ENCODE results near the gene SRC.
"Not testable (repeated sequence)": the region's sequence is repeated elsewhere in the genome, so short reads cannot be mapped to it uniquely, and the experiment has no call there.

The SRC gene

GRCh38 chr20:37337208-37337991 lies 8.5 kb upstream of the SRC start:
- DNase-seq = no peak

DNA sequence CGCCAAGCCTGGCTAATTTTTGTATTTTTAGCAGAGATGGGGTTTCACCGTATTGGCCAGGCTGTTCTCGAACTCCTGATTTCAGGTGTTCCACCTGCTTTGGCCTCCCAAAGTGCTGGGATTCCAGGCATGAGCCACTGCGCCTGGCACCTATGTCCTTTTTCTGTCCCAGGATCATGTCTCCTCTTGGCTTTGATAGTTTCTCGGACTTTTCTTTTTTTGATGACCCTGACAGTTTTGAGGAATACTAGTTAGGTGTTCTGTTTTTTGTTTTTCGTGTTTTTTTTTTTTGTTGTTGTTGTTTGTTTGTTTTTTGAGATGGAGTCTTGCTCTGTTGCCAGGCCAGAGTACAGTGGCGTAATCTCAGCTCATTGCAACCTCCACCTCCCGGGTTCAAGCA lies 7.6 kb upstream of the SRC start:
- DNase-seq = not testable (repeated sequence)

DNA sequence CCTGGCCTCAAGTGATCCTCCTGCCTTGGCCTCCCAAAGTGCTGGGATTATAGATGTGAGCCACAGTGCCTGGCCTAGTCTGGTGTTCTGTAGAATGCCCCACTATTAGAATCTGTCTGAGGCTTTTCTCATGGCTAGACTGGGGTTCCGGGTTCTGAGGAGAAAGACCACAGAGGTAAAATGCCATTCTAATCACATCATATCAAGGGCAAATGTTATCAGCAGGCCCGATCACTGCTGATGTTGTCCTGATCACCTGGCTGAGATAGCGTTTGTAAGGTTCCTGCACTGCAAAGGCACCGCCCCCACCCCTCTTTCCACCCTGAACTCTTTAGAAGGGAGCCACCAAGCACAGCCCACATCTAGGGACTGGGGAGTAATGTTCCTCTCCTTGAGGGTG lies 6.7 kb upstream of the SRC start:
- no peak for DNase-seq

DNA sequence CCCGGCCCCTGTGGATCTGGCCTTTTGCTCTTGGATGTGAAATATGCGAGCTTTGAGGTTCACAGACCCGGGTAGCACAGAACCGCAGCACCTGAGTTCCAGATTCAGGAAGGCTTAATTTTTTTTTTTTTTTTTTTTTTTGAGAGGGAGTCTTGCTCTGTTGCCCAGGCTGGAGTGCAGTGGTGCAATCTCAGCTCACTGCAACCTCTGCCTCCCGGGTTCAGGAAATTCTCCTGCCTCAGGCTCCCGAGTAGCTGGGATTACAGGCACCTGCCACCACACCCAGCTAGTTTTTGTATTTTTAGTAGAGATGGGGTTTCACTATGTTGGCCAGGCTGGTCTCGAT lies 6.2 kb upstream of the SRC start:
- not testable (repeated sequence) for DNase-seq

DNA sequence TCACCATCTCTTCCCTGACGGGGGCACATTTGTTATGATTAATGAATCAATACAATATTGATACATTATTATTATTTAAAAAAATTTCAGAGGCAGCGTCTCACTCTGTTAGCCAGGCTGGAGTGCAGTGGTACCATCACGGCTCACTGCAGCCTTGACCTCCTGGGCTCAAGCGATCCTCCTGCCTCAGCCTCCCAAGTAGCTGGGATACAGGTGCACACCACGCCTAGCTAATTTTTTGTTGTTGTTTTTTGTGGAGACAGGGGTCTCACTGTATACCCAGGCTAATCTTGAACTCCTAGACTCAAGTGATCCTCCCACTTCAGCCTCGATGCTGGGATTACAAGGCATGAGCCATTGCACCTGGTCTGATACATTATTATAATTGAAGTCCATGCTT lies 4.9 kb upstream of the SRC start:
- DNase-seq = no peak

DNA sequence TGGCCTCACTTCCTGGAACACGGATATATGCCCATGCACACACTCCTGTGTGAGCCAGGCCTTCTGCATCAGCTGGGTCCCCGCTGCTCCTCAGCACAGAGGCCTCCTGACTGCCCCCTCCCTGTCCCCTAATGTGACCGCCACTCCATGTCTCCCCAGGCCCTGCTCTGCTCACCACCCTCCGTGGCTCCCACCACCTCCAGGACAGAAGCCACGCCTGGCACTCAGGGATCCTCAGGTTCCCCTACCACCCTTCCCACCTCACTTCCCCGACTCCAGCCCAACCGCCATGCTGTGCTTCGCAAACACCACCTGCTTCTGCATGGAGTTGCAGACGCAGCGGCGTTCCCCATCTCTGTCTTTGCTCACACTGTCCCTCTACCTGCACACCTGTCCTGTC lies 4.3 kb upstream of the SRC start:
- peak; percentile 80 for DNase-seq

- no peak for DNase-seq
These were observed 3.4 kb upstream of the SRC start for GRCh38 chr20:37342231-37343177.

DNA sequence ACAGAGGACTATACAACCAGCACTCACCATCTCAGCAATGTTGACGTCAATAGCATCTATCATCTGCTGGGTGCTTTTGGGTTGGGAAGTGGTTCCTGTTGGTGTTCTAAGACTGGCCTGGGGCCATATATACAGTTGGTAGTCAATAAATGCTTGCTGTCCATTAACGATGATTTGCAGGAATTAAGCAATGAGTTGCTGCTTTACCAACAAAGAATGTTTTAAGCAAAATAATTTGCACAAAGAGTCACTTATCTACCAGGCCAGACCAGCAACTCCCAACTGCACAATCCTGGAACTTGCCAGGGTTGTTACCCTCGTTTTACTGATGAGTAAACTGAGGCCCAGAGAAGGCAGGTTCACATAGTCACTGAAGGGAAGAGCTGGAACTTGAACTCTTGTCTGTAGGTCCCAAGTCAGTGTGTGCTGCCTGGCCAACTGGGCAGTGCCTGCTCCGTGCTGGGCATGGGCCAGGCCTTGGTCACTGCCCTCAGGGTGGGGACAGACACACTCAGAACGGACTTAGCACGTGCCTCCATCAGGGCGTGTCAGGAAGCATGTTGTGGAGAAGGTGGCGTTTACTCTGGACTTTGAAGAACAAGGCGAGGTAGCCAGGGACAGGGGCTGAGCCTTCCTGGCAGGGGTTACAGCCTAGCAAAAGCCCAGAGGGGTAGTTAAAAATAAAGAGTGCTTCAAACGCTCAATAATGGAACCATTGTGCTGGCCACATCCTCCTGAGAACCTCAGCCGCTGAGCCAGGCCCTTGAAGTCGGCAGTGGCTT lies 2.5 kb upstream of the SRC start:
- no peak for DNase-seq

DNA sequence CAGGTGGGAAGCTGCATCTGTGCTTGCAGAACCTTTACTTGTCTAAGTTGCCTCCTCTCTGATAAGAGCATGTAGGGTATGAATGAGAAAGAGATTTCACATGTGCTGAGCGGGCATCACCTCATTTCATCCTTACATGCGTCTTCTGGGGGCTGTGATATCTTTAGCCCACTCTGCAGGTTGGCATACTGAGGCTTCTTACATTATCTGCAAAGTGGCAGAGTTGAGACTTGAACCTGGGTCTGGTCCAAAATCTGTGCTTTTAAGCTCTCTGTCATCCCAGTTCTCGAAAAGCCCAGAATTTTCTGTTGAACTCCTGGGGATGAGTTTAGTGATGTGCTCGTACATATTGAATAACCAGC lies 2.0 kb upstream of the SRC start:
- DNase-seq = no peak

- DNase-seq = no peak
These were observed 1.2 kb upstream of the SRC start for GRCh38 chr20:37344506-37345338.

GRCh38 chr20:37346236-37346534 lies 245 bp downstream of the SRC start:
- peak; percentile 52 for DNase-seq

DNA sequence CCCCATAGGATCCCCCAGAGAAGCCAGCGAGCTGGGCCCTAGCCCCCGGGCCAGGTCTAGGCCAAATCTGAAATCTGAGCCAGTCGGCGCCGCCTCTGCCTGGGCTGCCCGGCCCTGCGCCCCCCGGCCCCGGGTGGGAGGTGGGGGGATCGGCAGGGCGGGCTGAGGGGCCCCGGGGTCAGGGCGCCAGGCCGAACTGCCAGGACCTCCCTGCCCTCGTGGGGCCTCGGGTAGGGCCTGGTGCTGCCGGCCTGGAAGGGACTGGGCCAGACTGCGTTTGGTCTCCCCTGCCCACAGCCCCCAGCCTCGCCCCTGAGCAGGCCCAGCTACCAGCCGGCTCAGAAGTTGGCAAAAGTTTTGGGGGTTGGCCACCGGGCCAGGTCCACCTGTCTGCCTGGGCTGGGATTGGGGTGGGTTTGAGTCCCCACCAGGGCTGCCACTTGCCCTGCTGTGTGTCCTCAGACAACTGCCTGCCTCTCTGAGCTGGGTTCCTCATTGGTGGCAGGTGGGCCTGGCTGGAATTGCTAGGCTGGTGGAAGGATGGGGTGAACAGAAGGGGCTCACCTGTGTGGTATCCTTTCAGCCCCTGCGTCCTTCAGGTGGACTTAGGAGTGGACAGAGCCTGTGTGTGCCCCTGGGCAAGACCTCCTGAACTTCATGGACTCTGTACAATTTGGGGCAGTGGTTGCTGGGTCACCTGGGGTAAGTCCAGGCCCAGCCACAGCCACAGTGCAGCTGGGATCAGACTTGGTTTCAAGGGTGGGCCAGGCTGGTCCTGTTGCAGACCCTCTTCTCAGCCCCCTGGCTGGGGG lies 801 bp downstream of the SRC start:
- DNase-seq = no peak

DNA sequence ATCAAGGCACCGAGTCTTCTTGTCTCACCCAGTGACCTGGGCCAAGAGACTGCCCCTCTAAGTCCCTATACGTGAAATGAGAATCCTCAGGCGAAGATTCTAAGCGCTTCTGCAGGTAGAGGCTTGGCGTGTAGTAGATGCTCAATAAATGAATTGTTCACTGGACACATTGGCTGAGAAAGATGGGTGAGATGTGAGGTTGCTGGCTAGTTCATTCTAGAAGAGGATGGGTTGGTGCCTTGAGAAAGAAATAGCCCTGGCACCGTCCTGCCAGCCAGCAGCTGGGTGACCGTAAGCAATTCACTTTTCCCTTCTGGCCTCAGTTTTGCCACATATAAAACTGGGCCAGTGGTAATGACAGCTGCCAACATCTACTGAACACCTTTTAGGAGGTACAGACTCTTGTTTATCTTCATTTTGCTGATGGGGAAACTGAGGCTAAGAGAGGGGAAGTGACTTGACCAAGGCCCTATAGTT lies 1.4 kb downstream of the SRC start:
- no peak for DNase-seq

DNA sequence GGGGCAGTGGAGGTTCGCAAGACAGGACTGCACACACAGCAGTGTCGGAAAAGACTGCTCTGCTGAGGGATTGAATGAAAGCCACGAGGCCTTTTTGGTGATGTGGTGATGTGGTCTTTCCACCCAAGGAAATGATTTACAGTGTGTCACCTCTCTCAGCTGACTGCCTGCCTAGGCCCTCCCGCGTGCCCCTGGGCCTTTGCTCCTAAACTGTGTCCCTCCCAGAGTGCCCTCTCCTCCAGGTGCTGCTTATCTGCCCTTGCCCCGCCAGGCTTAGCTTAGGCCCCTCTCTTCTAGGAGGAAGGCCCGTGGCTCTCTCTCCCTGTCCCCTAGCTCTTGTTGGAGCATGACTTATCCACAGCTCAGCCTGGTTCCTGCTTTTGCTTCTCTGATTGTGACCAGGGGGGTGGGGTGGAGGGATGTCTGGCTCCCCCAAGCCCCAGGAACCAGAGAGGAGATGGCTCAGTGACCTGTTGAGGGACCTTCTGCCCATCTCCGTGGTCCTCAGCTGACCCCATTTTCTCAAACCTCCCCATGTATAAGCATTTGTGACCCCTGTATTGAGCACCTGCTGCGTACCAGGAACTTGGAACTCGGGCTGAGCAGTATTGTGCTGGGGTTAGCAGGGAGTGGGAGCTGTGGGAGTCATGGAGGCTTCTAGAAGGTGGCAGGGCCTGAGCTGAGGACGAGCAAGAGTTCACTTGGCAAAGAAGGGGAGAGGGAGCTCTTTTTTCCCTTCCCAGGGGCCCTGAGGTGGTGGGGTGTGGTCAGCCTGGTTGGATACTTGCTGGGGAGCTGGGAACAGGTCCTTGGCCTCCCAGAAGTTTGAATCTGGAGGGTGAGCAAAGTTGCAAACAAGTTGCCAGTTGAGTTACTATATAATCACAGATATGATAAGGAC lies 2.2 kb downstream of the SRC start:
- DNase-seq = no peak

DNA sequence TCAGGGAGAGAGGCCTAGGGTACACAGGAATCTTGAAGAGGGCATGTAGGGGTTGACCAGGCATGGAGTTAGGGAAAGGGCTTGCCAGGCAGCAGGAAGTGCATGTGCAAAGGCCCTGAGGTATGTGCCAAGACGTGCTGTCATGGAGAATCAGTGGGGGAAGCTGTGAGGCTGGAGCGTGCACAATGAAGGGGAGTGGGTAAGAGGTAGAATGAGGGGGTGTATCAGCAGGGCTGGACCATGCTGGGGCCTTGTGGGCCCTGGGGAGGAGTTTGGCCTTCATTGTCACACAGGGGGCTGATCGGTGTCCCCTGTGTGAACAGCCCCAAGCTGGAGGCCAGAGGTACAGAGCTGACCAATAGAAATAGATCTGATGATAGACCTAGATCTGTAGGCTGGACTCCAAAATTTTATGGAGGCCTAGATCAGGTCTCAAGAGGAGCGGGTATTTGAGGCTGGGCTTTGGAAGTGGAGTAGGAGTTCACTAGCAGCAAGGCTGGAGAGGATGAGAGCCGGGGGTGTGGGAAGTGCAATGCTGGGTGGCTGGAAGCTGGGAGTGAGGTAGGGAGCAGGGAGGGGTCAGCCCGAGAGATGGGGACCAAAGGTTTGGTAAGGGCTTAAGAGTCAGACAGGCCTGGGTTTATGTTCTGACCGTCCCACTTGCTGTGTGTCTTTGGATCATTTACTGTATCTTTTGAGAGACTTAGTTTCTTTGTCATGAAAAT lies 3.0 kb downstream of the SRC start:
- no peak for DNase-seq

GRCh38 chr20:37349517-37350491 lies 3.9 kb downstream of the SRC start:
- no peak for DNase-seq

GRCh38 chr20:37350649-37351574 lies 5.0 kb downstream of the SRC start:
- no peak for DNase-seq

Data from NCI-H146 (cell line).